Gastroesophageal sphincter (tissue), 3 donors: ENCODE results near the gene CD38.

Experiments
- POLR2A ChIP-seq, 2 donors: fragments of 450-650 bp; IDR thresholded peaks; one replicate each; pipeline ENCODE4 v1.6.1; 2017; ENCODE audit warnings: antibody characterized with exemption in 2 of 2, mild to moderate bottlenecking in 2 of 2, moderate library complexity in 1 of 2
- TF ChIP-seq, protein P1 (sequence below), 4 experiments: fragments of 200-600 bp in 2 of 4; fragments of 450-650 bp in 2 of 4; sonication (generic) in 1 of 4; IDR thresholded peaks; one replicate each; pipeline ENCODE4 v1.5.1; 2017 to 2019; ENCODE audit warnings: antibody characterized with exemption in 4 of 4, mild to moderate bottlenecking in 2 of 4, moderate library complexity in 2 of 4

DNA sequence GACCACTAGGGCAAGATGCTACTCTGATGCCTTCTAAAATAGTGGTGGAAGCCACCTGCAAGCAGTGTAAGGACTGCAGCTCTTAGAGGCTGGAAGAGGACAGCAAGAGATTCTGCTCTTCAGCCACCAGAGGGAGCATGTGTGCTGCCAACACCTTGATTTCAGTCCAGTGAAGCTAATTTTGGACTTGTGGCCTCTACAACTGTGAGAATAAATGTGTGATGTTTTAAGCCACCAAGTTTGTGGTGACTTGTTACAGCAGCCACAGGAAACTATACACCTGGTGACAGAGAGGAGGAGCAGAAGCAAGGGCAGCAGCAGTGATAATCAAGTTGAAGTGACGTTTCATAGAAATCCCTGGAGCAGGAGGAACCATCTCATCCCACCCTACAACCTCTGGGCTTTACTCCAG is 104.6 kb downstream of the CD38 start:
- TF ChIP-seq, protein P1, sequence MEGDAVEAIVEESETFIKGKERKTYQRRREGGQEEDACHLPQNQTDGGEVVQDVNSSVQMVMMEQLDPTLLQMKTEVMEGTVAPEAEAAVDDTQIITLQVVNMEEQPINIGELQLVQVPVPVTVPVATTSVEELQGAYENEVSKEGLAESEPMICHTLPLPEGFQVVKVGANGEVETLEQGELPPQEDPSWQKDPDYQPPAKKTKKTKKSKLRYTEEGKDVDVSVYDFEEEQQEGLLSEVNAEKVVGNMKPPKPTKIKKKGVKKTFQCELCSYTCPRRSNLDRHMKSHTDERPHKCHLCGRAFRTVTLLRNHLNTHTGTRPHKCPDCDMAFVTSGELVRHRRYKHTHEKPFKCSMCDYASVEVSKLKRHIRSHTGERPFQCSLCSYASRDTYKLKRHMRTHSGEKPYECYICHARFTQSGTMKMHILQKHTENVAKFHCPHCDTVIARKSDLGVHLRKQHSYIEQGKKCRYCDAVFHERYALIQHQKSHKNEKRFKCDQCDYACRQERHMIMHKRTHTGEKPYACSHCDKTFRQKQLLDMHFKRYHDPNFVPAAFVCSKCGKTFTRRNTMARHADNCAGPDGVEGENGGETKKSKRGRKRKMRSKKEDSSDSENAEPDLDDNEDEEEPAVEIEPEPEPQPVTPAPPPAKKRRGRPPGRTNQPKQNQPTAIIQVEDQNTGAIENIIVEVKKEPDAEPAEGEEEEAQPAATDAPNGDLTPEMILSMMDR (IDR thresholded peaks at IDR 0.05): peak; percentile 82 to 90 (median 86)
- TF ChIP-seq POLR2A (IDR thresholded peaks at IDR 0.05): no peak
